Smooth muscle cell (in vitro differentiated cells): ENCODE data around the gene PMEPA1. TPM values are rescaled to one million over a fixed set of nuclear protein-coding genes. Genes with fewer than 3 reads are reported as not detected.

Source experiments
- DNase-seq: peaks from one replicate; lab custom pipeline; 2025; ENCODE audit not compliant: unreplicated experiment; lab: John Stamatoyannopoulos, UW
- H2AFZ ChIP-seq: fragments of 200-600 bp; sonication (generic); 2 replicates; pipeline ENCODE4 v1.6.0; 2016; ENCODE audit warnings: antibody characterized with exemption, low read depth, mild to moderate bottlenecking
- H3F3A ChIP-seq: fragments of 200-600 bp; sonication (generic); 2 replicates; pipeline ENCODE4 v1.6.0; 2017; ENCODE audit warnings: antibody characterized with exemption, low read depth
- H3K27ac ChIP-seq: fragments of 200-600 bp; sonication (generic); 2 replicates; pipeline ENCODE4 v1.5.1; 2016; ENCODE audit warnings: low read depth, mild to moderate bottlenecking
- H3K27me3 ChIP-seq: fragments of 200-600 bp; sonication (generic); 2 replicates; pipeline ENCODE4 v1.6.1; 2016; ENCODE audit warnings: low read depth, mild to moderate bottlenecking
- H3K36me3 ChIP-seq: fragments of 200-600 bp; sonication (generic); 2 replicates; pipeline ENCODE4 v1.5.1; 2016; ENCODE audit warnings: low read depth
- H3K4me1 ChIP-seq: fragments of 200-600 bp; sonication (generic); 2 replicates; pipeline ENCODE4 v1.5.1; 2016; ENCODE audit warnings: low read depth
- H3K4me2 ChIP-seq: fragments of 200-600 bp; sonication (generic); 2 replicates; pipeline ENCODE4 v1.6.0; 2016; ENCODE audit warnings: mild to moderate bottlenecking
- H3K4me3 ChIP-seq: fragments of 200-600 bp; sonication (generic); 2 replicates; pipeline ENCODE4 v1.5.1; 2016; ENCODE audit warnings: mild to moderate bottlenecking
- H3K79me2 ChIP-seq: fragments of 200-600 bp; sonication (generic); 2 replicates; pipeline ENCODE4 v1.6.0; 2016; ENCODE audit warnings: low read depth, mild to moderate bottlenecking
- H3K9ac ChIP-seq: fragments of 200-600 bp; sonication (generic); 2 replicates; pipeline ENCODE4 v1.6.0; 2016; ENCODE audit warnings: low read depth
- H3K9me3 ChIP-seq: fragments of 200-600 bp; sonication (generic); replicated peaks from 2 replicates; pipeline ENCODE4 v1.5.1; 2016; ENCODE audit warnings: low read depth
- H4K20me1 ChIP-seq: fragments of 200-600 bp; sonication (generic); 2 replicates; pipeline ENCODE4 v1.6.0; 2016; ENCODE audit warnings: low read depth
- WGBS: methylation state at CpG from one replicate; pipeline ENCODE4 v1.1.7; 2016; ENCODE audit warnings: low lambda C conversion rate; 5-methylcytosine and 5-hydroxymethylcytosine counted together
- polyA plus RNA-seq: library from polyadenylated mRNA; unstranded; fragments of >200 nt; fragmentation: Nextera tagmentation; extraction: Ambion mirVana; gene quantifications from 2 replicates; pipeline ENCODE4 v1.2.1, GENCODE V29; 2016
- total RNA-seq: library from RNA; depleted of rRNA; stranded (reverse); fragments of >200 nt; gene quantifications from 2 replicates; pipeline ENCODE4 v1.2.3, GENCODE V29; 2014
- TF ChIP-seq, protein P1 (sequence below): fragments of 200-600 bp; sonication (generic); IDR thresholded peaks from 2 replicates; pipeline ENCODE4 v1.5.1; 2017; ENCODE audit warnings: borderline replicate concordance, mild to moderate bottlenecking, antibody characterized with exemption; ENCODE audit not compliant: insufficient read depth, poor library complexity, severe bottlenecking

The PMEPA1 gene
- total and polyA plus RNA-seq, 2 experiments from 2014 or later = 37.2 to 81.9 TPM

DNA sequence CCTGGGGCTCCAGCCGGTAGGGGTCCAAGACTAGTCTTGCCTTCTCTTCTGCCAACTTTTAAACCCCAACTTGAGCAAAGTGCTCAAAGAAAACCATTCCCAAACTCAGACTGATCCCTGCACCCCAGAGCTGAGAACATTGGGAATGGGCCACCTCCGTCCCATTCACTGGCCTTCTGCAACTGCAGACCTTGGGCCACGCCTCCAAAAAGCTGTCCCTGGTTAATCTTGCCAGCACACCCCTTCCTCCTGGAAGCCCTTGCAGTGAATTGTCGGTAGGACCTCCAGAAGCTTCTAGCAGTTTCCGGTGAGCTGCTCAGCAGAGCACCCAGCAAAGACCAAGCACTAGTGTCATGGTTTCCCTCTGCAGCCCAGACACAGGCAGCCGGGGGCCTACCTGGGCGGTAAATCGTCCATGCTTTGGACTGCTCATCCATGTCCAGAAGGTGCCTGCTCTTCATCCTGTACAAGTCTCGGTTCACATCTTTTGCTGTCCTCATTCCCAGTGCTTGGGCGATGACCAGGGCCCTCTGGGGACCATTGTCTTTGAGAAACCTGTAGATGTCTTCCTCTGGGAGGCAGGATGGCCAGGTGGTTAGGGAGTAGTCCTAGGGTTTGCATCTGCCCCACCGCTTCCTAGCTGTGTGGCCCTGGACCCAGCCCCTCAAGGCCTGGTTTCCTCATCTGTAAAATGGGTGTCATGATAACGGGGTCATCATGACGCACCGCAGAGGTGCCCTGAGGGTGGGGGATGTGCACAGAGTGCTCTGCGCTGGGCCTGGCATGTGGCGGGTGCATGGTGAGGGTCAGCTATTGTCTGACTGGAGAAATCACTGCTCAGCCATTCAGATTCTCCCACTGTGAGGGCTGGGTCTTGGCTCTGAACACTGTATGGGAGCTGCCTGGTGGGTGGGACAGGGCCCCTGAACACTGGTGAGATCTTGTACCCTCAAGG is 95.0 kb downstream of the PMEPA1 start:
- no peak for DNase-seq
- TF ChIP-seq, protein P1, sequence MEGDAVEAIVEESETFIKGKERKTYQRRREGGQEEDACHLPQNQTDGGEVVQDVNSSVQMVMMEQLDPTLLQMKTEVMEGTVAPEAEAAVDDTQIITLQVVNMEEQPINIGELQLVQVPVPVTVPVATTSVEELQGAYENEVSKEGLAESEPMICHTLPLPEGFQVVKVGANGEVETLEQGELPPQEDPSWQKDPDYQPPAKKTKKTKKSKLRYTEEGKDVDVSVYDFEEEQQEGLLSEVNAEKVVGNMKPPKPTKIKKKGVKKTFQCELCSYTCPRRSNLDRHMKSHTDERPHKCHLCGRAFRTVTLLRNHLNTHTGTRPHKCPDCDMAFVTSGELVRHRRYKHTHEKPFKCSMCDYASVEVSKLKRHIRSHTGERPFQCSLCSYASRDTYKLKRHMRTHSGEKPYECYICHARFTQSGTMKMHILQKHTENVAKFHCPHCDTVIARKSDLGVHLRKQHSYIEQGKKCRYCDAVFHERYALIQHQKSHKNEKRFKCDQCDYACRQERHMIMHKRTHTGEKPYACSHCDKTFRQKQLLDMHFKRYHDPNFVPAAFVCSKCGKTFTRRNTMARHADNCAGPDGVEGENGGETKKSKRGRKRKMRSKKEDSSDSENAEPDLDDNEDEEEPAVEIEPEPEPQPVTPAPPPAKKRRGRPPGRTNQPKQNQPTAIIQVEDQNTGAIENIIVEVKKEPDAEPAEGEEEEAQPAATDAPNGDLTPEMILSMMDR = no peak
- Histone ChIP-seq H3K4me3 (no peak overlapping the region), H2AFZ (no peak overlapping the region), H3K27me3 (peaks cover 4% of the 10 kb centered on the region), H3F3A (no peaks in the 10 kb centered on the region), H3K4me1 (no peaks in the 10 kb centered on the region), H3K36me3 (no peaks in the 10 kb centered on the region), H4K20me1 (no peaks in the 10 kb centered on the region), H3K9ac (no peak overlapping the region), H3K4me2 (no peak overlapping the region), H3K9me3 (no peaks in the 10 kb centered on the region), H3K27ac (no peak overlapping the region), H3K79me2 (no peaks in the 10 kb centered on the region)
- WGBS = 93% methylated on average over 16 of the region's 16 CpGs

- H3K4me1 ChIP-seq = no peaks in the 10 kb centered on the region
- no peak overlapping the region for H3K4me2 ChIP-seq
- peaks cover 4% of the 10 kb centered on the region for H3K27me3 ChIP-seq
- no peaks in the 10 kb centered on the region for H3K9me3 ChIP-seq
- DNase-seq = no peak
- no peaks in the 10 kb centered on the region for H4K20me1 ChIP-seq
- H3F3A ChIP-seq = no peaks in the 10 kb centered on the region
- H3K36me3 ChIP-seq = no peaks in the 10 kb centered on the region
- TF ChIP-seq, protein P1 = no peak
- no peak overlapping the region for H2AFZ ChIP-seq
- H3K4me3 ChIP-seq = no peak overlapping the region
- WGBS = 89% methylated on average over 12 of the region's 12 CpGs
- no peak overlapping the region for H3K27ac ChIP-seq
- H3K79me2 ChIP-seq = no peaks in the 10 kb centered on the region
- H3K9ac ChIP-seq = no peak overlapping the region
Measured at GRCh38 chr20:57613481-57613921, 96.3 kb downstream of the PMEPA1 start.

DNA sequence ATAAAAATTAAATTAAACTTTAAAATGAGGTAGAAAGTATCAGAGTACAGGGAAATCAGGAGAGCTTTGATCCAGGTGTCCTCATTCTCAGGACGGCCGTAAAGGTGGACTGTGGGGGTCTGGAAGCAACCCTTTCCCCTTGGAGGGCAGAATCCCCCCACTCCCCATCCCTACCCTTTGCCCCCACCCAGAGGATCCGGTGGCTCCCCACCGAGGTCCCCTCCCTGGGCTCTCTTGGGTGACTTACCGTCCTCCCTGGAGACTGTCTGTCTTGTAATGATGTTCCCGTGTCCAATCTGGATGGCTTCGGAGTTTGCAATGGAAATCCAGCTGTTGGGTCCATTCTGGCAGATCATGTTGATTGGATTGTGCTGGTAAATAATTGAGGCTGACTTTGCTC is 96.9 kb downstream of the PMEPA1 start:
- Histone ChIP-seq H3K27me3 (peaks cover 5% of the 10 kb centered on the region), H3K9me3 (no peaks in the 10 kb centered on the region), H3K36me3 (no peaks in the 10 kb centered on the region), H3F3A (no peaks in the 10 kb centered on the region), H3K4me2 (no peak overlapping the region), H3K4me3 (no peak overlapping the region), H3K9ac (no peak overlapping the region), H3K79me2 (no peaks in the 10 kb centered on the region), H4K20me1 (no peaks in the 10 kb centered on the region), H3K4me1 (no peaks in the 10 kb centered on the region), H3K27ac (no peak overlapping the region), H2AFZ (no peak overlapping the region)
- no peak for DNase-seq
- TF ChIP-seq, protein P1 = no peak
- 98% methylated on average over 7 of the region's 7 CpGs for WGBS
